HUES6 (cell line): ENCODE data around the gene TNNT1.

Experiments
- H3K27ac ChIP-seq: 2 replicates; pipeline ENCODE4 v1.7.0; 2013; ENCODE audit warnings: low read depth, mild to moderate bottlenecking, low read length, inconsistent platforms
- H3K27me3 ChIP-seq: 2 replicates; pipeline ENCODE4 v1.6.1; 2013; ENCODE audit warnings: low read length; ENCODE audit not compliant: control insufficient read depth, insufficient read depth
- H3K36me3 ChIP-seq: 2 replicates; pipeline ENCODE4 v1.6.1; 2013; ENCODE audit warnings: low read length; ENCODE audit not compliant: control insufficient read depth, insufficient read depth
- H3K4me1 ChIP-seq: 2 replicates; pipeline ENCODE4 v1.6.1; 2013; ENCODE audit warnings: low read length; ENCODE audit not compliant: control insufficient read depth, insufficient read depth
- H3K4me3 ChIP-seq: 2 replicates; pipeline ENCODE4 v1.5.1; 2013; ENCODE audit warnings: low read depth, low read length
- H3K9ac ChIP-seq: one replicate; pipeline ENCODE4 v1.6.1; 2013; ENCODE audit warnings: mild to moderate bottlenecking, low read length
- H3K9me3 ChIP-seq: 2 replicates; pipeline ENCODE4 v1.6.1; 2013; ENCODE audit warnings: low read depth, low read length; ENCODE audit not compliant: control insufficient read depth, insufficient read depth

TNNT1 gene

GRCh38 chr19:55149078-55150003, at the start of gene TNNT1:
TSS of gene TNNT1 (minus strand) at chr19:55149206. CDS start at chr19:55147157, 2,049 bp downstream.
- H3K27ac ChIP-seq, result no peak within 1 kb of the TSS
- H3K9ac ChIP-seq, result no peak within 1 kb of the TSS
- H3K27me3 ChIP-seq, result no peaks in the 10 kb centered on the region
- H3K4me1 ChIP-seq, result peaks cover 26% of the 10 kb centered on the region
- peaks cover 11% of the 10 kb centered on the region for H3K36me3 ChIP-seq
- peak within 1 kb of the TSS; percentile 48 for H3K4me3 ChIP-seq
- no peaks in the 10 kb centered on the region for H3K9me3 ChIP-seq

- Histone ChIP-seq H3K4me3 (no peak overlapping the region), H3K36me3 (no peaks in the 10 kb centered on the region), H3K27ac (no peak overlapping the region), H3K9ac (no peak overlapping the region), H3K27me3 (peaks cover 8% of the 10 kb centered on the region; the same call in 1 of the 2 replicates), H3K9me3 (no peaks in the 10 kb centered on the region), H3K4me1 (no peaks in the 10 kb centered on the region)
Observed at GRCh38 chr19:55198651-55199050, 49.6 kb upstream of the TNNT1 start.

- H3K27me3 ChIP-seq, result peaks cover 8% of the 10 kb centered on the region; the same call in 1 of the 2 replicates
- H3K27ac ChIP-seq, result no peak overlapping the region
- H3K4me3 ChIP-seq, result no peak overlapping the region
- no peaks in the 10 kb centered on the region for H3K4me1 ChIP-seq
- H3K9ac ChIP-seq, result no peak overlapping the region
- H3K36me3 ChIP-seq, result no peaks in the 10 kb centered on the region
- H3K9me3 ChIP-seq, result no peaks in the 10 kb centered on the region
Observed at GRCh38 chr19:55197528-55197927, 48.5 kb upstream of the TNNT1 start.

GRCh38 chr19:55196803-55197202, 47.8 kb upstream of the TNNT1 start:
- Histone ChIP-seq H3K27me3 (peaks cover 8% of the 10 kb centered on the region; the same call in 1 of the 2 replicates), H3K27ac (no peak overlapping the region), H3K9me3 (no peaks in the 10 kb centered on the region), H3K36me3 (no peaks in the 10 kb centered on the region), H3K4me3 (no peak overlapping the region), H3K9ac (no peak overlapping the region), H3K4me1 (no peaks in the 10 kb centered on the region)

GRCh38 chr19:55193481-55193880, 44.5 kb upstream of the TNNT1 start:
- H3K4me3 ChIP-seq, result no peak overlapping the region
- no peaks in the 10 kb centered on the region; the same call in 1 of the 2 replicates for H3K27me3 ChIP-seq
- no peak overlapping the region for H3K9ac ChIP-seq
- H3K9me3 ChIP-seq, result no peaks in the 10 kb centered on the region
- no peaks in the 10 kb centered on the region for H3K4me1 ChIP-seq
- H3K36me3 ChIP-seq, result no peaks in the 10 kb centered on the region
- no peak overlapping the region for H3K27ac ChIP-seq

- Histone ChIP-seq H3K27me3 (peaks cover 8% of the 10 kb centered on the region; the same call in 1 of the 2 replicates), H3K9me3 (no peaks in the 10 kb centered on the region), H3K36me3 (no peaks in the 10 kb centered on the region), H3K9ac (no peak overlapping the region), H3K4me3 (no peak overlapping the region), H3K27ac (no peak overlapping the region), H3K4me1 (no peaks in the 10 kb centered on the region)
Observed at GRCh38 chr19:55189403-55189835, 40.4 kb upstream of the TNNT1 start.

- Histone ChIP-seq H3K36me3 (no peaks in the 10 kb centered on the region), H3K4me1 (no peaks in the 10 kb centered on the region), H3K27ac (no peak overlapping the region), H3K4me3 (no peak overlapping the region), H3K9me3 (no peaks in the 10 kb centered on the region), H3K27me3 (peaks cover 10% of the 10 kb centered on the region; the same call in 1 of the 2 replicates), H3K9ac (no peak overlapping the region)
Observed at GRCh38 chr19:55188625-55189024, 39.6 kb upstream of the TNNT1 start.

- H3K36me3 ChIP-seq, result no peaks in the 10 kb centered on the region
- no peaks in the 10 kb centered on the region for H3K9me3 ChIP-seq
- H3K4me1 ChIP-seq, result no peaks in the 10 kb centered on the region
- no peak overlapping the region for H3K4me3 ChIP-seq
- H3K9ac ChIP-seq, result no peak overlapping the region
- peaks cover 29% of the 10 kb centered on the region for H3K27me3 ChIP-seq
- no peak overlapping the region for H3K27ac ChIP-seq
Observed at GRCh38 chr19:55186080-55186479, 37.1 kb upstream of the TNNT1 start.

GRCh38 chr19:55181740-55182139, 32.7 kb upstream of the TNNT1 start:
- no peak overlapping the region for H3K27ac ChIP-seq
- no peaks in the 10 kb centered on the region for H3K9me3 ChIP-seq
- no peaks in the 10 kb centered on the region for H3K36me3 ChIP-seq
- no peak overlapping the region for H3K9ac ChIP-seq
- no peak overlapping the region for H3K4me3 ChIP-seq
- peaks cover 2% of the 10 kb centered on the region; the same call in 1 of the 2 replicates for H3K4me1 ChIP-seq
- H3K27me3 ChIP-seq, result peaks cover 64% of the 10 kb centered on the region

- peak within 1 kb of the TSS; percentile 67 for H3K4me3 ChIP-seq
- H3K27ac ChIP-seq, result no peak within 1 kb of the TSS
- H3K9ac ChIP-seq, result no peak within 1 kb of the TSS
- peaks cover 76% of the 10 kb centered on the region for H3K27me3 ChIP-seq
- H3K36me3 ChIP-seq, result no peaks in the 10 kb centered on the region
- peaks cover 10% of the 10 kb centered on the region for H3K4me1 ChIP-seq
- no peaks in the 10 kb centered on the region for H3K9me3 ChIP-seq
Observed at GRCh38 chr19:55179606-55180484, 30.8 kb upstream of the TNNT1 start, which contains the start of gene SYT5. TSS of gene SYT5 (minus strand) at chr19:55180289. CDS start at chr19:55179041, 1,248 bp downstream.
